Mucosa of rectum (tissue), 2 donors: ENCODE measurements around the gene MAGI1.
A peak's percentile ranks its signal among the peaks of the same experiment; 100 is the strongest.

Experiments used
- H3K27ac ChIP-seq, 2 donors: one replicate each; pipeline ENCODE4 v1.7.0; 2013; ENCODE audit warnings: inconsistent platforms in 2 of 2, low read depth in 2 of 2, low read length in 2 of 2
- H3K27me3 ChIP-seq, 2 donors: one replicate each; pipeline ENCODE4 v1.7.0; 2013; ENCODE audit warnings: low read length in 2 of 2; ENCODE audit not compliant: control insufficient read depth in 2 of 2, insufficient read depth in 2 of 2
- H3K36me3 ChIP-seq, 2 donors: one replicate each; pipeline ENCODE4 v1.7.0; 2013; ENCODE audit warnings: low read length in 2 of 2; ENCODE audit not compliant: control insufficient read depth in 2 of 2, insufficient read depth in 2 of 2
- H3K4me1 ChIP-seq, 2 donors: one replicate each; pipeline ENCODE4 v1.7.0; 2013; ENCODE audit warnings: low read length in 2 of 2, mild to moderate bottlenecking in 1 of 2; ENCODE audit not compliant: control insufficient read depth in 2 of 2, insufficient read depth in 2 of 2
- H3K4me3 ChIP-seq, 2 donors: one replicate each; pipeline ENCODE4 v1.7.0; 2013; ENCODE audit warnings: low read length in 2 of 2
- H3K9ac ChIP-seq, 2 donors: one replicate each; pipeline ENCODE4 v1.7.0; 2013; ENCODE audit warnings: low read length in 2 of 2, low read depth in 1 of 2, mild to moderate bottlenecking in 1 of 2
- H3K9me3 ChIP-seq, 2 donors: one replicate each; pipeline ENCODE4 v1.7.0; 2013; ENCODE audit warnings: low read length in 2 of 2; ENCODE audit not compliant: control insufficient read depth in 2 of 2
- donor health status: healthy.
- donor health status: Normal muscosa, but diverticular disease.

Gene MAGI1

DNA sequence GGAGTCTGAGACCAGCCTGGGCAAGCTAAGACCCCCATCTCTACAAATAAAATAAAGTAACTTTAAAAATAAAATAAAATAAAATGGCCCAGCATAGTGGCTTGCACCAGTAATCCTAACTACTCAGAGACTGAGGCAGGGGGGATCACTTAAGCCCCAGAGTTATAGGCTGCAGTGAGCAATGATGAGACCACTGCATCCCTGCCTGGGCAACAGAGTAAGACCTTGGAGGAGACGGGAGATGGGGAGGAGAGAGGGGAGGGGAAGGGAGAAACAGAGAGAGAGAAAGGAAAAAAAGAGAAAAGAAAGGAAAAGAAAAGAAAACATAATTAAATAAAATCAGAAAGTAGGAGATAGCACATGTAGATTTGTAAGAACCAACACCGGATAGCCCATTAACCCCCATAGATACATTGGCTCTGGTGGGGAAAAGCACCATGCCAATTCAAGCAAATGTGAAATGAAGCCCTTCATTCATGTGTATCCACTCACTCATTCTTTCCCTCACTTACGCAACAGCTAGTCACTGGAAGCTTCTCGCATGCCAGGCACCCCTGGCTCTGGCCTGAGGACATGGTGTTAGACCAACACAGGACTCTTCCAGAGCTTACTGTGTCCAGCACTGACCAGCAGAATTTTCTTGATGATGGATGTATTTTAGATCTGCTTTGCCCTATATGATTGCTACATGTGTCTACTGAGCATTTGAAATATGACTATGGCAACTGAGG lies 183.2 kb downstream of the MAGI1 start:
- peaks cover 0 to 16% of the 10 kb centered on the region in 2 donors for H3K4me1 ChIP-seq
- H3K9me3 ChIP-seq, result no peaks in the 10 kb centered on the region
- no peak overlapping the region for H3K9ac ChIP-seq
- no peak overlapping the region for H3K4me3 ChIP-seq
- no peaks in the 10 kb centered on the region for H3K36me3 ChIP-seq
- no peak overlapping the region for H3K27ac ChIP-seq
- H3K27me3 ChIP-seq, result no peaks in the 10 kb centered on the region

DNA sequence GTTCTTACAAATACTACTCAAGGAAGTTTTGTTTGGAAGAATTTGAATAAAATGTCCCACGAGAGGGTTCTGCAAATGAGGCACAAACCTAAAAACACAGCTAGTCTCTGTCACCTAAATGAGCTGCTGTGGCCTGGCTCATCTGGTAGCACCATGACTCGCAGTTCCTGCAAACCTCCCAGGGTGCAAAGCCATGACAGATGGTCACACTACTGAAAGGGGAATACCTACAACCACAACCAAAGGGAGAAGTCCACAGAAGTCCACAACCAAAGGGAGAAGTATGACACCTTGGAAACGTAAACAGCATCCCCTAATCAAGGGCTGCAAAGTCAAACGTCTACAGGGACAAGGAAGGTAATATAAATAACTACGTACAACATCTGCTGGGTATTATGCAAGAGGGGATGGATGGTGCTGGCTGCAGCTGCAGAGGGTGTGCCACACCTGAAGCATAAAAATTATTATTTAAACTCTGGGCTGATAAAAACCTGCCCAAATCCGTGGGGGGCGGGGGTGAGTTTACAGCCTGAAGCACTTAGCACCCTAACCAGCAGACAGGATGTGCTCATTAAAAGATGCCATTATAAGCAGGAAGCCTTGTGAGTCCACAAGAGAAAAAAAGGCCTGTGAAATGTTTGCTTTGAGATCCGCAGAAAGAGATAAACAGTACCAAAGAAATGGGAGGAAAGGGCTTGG lies 184.0 kb downstream of the MAGI1 start:
- H3K4me1 ChIP-seq, result peaks cover 0 to 16% of the 10 kb centered on the region in 2 donors
- H3K27ac ChIP-seq, result peak overlapping the region; percentile 25 to 31
- no peak overlapping the region for H3K9ac ChIP-seq
- no peaks in the 10 kb centered on the region for H3K27me3 ChIP-seq
- H3K4me3 ChIP-seq, result no peak overlapping the region
- no peaks in the 10 kb centered on the region for H3K36me3 ChIP-seq
- H3K9me3 ChIP-seq, result no peaks in the 10 kb centered on the region

DNA sequence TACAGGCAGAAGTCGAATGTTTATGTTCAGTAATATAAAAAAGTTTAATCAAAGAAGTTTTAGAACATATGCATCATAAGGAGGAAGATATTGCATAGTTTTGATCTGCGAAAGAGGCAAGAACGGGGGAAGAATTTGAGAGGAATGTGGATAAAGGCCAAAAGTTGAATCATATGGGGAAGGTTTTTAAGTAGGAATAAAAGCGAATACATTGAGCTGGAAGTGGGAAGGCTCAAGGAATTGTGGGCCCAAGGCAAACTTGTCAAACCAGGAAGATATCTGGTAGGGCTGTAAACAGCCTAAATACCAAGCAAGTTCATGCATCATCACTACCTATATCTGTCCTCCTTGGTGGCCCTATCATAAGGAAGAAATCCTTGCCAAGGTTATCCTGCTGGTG lies 186.9 kb downstream of the MAGI1 start:
- H3K9ac ChIP-seq, result no peak overlapping the region
- no peak overlapping the region for H3K4me3 ChIP-seq

DNA sequence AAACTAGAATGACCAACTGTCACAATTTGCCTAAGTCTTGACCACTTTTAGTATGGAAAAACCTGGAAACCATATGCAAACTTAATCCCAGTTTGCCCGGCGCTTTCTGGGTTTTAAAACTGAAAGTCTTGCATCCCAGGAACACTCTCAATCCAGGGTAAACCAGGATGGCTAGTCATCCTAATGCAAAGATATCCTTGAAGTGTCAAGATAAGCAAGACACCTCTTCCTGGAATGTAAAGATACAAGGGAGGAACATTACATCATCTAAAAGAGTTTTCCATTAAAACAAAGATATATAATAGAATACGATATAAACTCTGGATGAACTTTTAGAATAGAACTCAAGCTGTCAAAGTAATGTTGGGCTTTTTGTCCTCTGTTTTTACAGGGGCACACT lies 188.5 kb downstream of the MAGI1 start:
- H3K4me1 ChIP-seq, result peaks cover 0 to 6% of the 10 kb centered on the region in 2 donors
- H3K9ac ChIP-seq, result no peak overlapping the region
- no peaks in the 10 kb centered on the region for H3K9me3 ChIP-seq
- no peaks in the 10 kb centered on the region for H3K36me3 ChIP-seq
- H3K4me3 ChIP-seq, result no peak overlapping the region
- H3K27ac ChIP-seq, result no peak overlapping the region
- H3K27me3 ChIP-seq, result no peaks in the 10 kb centered on the region

More for the DNA sequence above, 186.9 kb downstream of the MAGI1 start:
- no peaks in the 10 kb centered on the region for H3K27me3 ChIP-seq
- no peaks in the 10 kb centered on the region for H3K36me3 ChIP-seq
- peak overlapping the region; percentile 38 to 45 for H3K27ac ChIP-seq
- H3K9me3 ChIP-seq, result no peaks in the 10 kb centered on the region
- peaks cover 0 to 10% of the 10 kb centered on the region in 2 donors for H3K4me1 ChIP-seq

DNA sequence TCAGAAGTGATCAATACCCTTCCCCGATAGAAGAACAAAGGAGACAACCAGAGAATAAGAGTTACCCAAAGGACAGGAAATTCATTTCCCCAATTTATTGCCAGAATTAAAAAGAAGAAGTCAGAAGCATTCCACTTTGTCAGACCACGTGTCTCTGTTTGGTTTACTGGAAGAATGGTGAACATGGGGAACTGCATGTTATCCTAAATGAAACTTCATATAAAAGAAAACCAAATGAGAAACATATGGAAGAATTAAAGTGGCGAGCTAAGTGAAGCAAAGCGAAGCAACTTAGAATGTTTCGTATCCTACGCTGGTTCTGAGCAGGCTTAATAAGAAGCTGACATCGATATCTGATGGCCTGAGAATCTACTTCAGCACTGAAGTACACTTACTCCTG lies 190.7 kb downstream of the MAGI1 start:
- H3K4me1 ChIP-seq, result no peaks in the 10 kb centered on the region
- no peaks in the 10 kb centered on the region for H3K36me3 ChIP-seq
- no peaks in the 10 kb centered on the region for H3K27me3 ChIP-seq
- no peak overlapping the region for H3K9ac ChIP-seq
- no peak overlapping the region for H3K4me3 ChIP-seq
- no peak overlapping the region for H3K27ac ChIP-seq
- no peaks in the 10 kb centered on the region for H3K9me3 ChIP-seq

DNA sequence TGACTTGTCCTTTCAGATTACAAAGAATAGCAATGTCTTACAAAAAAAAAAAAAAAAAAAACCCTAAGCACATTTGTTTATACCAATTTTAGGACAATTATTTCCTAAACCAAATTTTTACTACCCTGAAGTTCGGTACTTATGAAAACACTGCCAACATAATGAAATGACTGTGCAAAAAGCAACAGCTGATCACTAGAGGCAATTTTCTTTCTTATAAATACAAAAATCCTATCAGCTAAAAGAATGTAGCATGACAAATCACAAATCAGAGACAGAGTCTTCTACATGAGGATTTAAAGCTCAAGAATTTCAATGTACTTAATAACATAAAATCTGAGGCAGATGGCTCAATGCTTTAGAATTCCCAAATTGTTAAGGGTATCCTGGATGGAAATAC lies 191.8 kb downstream of the MAGI1 start:
- Histone ChIP-seq H3K36me3 (no peaks in the 10 kb centered on the region), H3K27me3 (no peaks in the 10 kb centered on the region), H3K4me3 (no peak overlapping the region), H3K4me1 (no peaks in the 10 kb centered on the region), H3K9me3 (no peaks in the 10 kb centered on the region), H3K27ac (no peak overlapping the region), H3K9ac (no peak overlapping the region)

DNA sequence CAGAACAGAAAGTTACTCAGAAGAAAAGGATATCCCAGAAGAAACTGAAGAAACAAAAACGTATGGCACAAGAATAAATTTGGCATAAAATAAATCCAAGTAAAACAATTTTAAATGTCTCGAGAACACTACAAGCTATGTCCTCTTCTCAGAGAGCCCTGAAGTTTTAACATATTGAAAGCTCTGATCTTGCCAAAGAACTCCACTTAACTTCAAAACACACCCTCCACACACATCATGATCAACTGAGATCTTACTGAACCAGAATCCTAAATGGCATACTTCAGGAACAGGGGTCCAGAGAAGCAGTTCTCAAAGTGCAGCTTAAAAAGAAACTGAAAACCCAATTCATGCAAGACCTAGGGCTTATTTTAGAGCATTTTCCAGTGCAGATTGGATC lies 194.3 kb downstream of the MAGI1 start:
- H3K9ac ChIP-seq, result no peak overlapping the region
- no peak overlapping the region for H3K4me3 ChIP-seq
- H3K9me3 ChIP-seq, result no peaks in the 10 kb centered on the region
- H3K27ac ChIP-seq, result no peak overlapping the region
- no peaks in the 10 kb centered on the region for H3K4me1 ChIP-seq
- H3K27me3 ChIP-seq, result no peaks in the 10 kb centered on the region
- no peaks in the 10 kb centered on the region for H3K36me3 ChIP-seq

DNA sequence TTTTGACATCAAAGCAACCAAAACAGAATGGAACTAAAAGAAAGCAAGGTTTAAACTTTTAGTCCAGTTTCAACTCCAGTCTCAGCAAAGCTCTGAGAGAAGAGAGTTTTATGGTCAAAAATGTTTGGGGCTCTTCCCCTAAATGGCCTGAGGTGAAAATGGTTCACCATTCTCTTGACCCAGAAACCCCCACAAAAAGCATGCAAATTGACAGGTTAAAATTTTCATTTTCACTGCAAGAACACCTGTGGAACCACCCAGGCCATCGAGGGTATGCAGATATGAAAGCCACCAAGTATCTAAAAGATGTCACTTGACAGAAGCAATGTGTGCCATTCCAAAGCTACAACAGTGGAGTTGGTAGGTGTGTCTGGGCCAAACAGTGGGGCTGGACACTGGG lies 195.0 kb downstream of the MAGI1 start:
- Histone ChIP-seq H3K27me3 (no peaks in the 10 kb centered on the region), H3K9ac (no peak overlapping the region), H3K36me3 (no peaks in the 10 kb centered on the region)

DNA sequence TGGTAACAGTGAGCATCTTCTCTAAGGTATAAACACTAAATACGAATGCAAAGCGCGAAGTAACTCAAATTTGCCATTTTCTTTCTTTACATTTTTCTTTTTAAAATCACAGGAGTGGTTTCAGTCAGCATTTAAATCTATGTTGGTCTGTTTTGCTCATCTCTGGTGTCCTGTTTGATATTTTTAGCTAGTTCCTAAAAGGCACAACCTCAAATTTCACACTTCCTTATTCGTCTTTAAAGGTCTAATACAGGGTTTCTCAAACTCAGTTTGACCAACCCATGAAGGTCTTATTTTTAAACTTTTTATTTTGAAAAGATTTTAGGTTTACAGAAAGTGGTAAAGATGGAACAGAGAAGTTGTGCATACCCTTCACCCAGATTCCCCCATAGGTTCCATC lies 201.1 kb downstream of the MAGI1 start:
- H3K9ac ChIP-seq, result no peak overlapping the region
- no peaks in the 10 kb centered on the region for H3K36me3 ChIP-seq
- no peaks in the 10 kb centered on the region for H3K4me1 ChIP-seq
- no peaks in the 10 kb centered on the region for H3K9me3 ChIP-seq
- H3K27ac ChIP-seq, result no peak overlapping the region
- no peaks in the 10 kb centered on the region for H3K27me3 ChIP-seq
- no peak overlapping the region for H3K4me3 ChIP-seq

More for the DNA sequence above, 195.0 kb downstream of the MAGI1 start:
- H3K4me3 ChIP-seq, result no peak overlapping the region
- H3K4me1 ChIP-seq, result no peaks in the 10 kb centered on the region
- no peak overlapping the region for H3K27ac ChIP-seq
- H3K9me3 ChIP-seq, result no peaks in the 10 kb centered on the region

DNA sequence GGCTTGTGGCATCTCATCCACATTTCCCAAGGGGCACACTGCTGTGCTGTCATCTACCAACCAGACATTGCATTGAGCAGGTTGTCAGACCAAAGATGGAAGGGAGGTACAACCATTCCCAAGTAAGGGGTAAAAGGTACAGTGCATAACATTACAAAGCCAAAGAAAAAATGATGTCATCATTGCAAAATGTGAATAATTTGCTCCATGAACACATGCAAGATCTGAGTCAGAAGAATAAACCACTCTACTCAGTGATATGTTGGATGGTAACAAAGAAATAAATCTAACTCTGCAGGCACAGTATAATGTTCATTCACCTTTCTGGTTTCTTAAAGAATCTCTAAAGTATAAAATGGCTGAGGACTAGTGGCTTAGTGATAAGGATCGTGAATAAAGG lies 202.7 kb downstream of the MAGI1 start:
- Histone ChIP-seq H3K9ac (no peak overlapping the region), H3K4me3 (no peak overlapping the region), H3K27ac (no peak overlapping the region), H3K36me3 (no peaks in the 10 kb centered on the region), H3K4me1 (no peaks in the 10 kb centered on the region), H3K9me3 (no peaks in the 10 kb centered on the region), H3K27me3 (no peaks in the 10 kb centered on the region)
